Breast epithelium (tissue), 3 donors: ENCODE data around the gene CAMSAP1.

Source experiments
- POLR2AphosphoS5 ChIP-seq, 3 donors: sonication (generic); formaldehyde crosslinking; IDR thresholded peaks; one replicate each; pipeline ENCODE4 v1.6.1; 2017; ENCODE audit warnings: antibody characterized with exemption in 3 of 3
- TF ChIP-seq, protein P1 (sequence below), 3 donors: fragments of 450-650 bp; IDR thresholded peaks; one replicate each; pipeline ENCODE4 v1.5.1; 2016 to 2017; ENCODE audit warnings: antibody characterized with exemption in 3 of 3, mild to moderate bottlenecking in 3 of 3, moderate library complexity in 3 of 3

DNA sequence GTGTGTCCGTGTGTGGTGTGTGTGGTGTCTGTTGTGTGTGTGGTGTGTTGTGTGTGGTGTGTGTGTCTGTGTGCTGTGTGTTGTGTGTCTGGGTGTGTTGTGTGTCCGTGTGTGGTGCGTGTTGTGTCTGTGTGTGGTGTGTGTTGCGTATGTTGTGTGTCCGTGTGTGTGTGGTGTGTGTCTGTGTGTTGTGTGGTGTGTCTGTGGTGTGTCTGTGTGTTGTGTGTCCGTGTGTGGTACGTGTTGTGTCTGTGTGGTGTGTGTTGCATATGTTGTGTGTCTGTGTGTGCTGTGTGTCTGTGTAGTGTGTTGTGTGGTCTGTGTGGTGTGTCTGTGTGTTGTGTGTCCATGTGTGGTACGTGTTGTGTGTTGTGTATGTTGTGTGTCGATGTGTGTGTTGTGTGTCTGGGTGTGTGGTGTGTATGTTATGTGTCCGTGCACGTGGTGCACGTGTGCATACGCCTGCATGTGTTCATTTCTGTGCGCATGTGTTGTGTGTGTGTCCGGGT lies 133.1 kb downstream of the CAMSAP1 start:
- TF ChIP-seq, protein P1, sequence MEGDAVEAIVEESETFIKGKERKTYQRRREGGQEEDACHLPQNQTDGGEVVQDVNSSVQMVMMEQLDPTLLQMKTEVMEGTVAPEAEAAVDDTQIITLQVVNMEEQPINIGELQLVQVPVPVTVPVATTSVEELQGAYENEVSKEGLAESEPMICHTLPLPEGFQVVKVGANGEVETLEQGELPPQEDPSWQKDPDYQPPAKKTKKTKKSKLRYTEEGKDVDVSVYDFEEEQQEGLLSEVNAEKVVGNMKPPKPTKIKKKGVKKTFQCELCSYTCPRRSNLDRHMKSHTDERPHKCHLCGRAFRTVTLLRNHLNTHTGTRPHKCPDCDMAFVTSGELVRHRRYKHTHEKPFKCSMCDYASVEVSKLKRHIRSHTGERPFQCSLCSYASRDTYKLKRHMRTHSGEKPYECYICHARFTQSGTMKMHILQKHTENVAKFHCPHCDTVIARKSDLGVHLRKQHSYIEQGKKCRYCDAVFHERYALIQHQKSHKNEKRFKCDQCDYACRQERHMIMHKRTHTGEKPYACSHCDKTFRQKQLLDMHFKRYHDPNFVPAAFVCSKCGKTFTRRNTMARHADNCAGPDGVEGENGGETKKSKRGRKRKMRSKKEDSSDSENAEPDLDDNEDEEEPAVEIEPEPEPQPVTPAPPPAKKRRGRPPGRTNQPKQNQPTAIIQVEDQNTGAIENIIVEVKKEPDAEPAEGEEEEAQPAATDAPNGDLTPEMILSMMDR (IDR thresholded peaks at IDR 0.05), result no peak
- no peak for TF ChIP-seq POLR2AphosphoS5 (IDR thresholded peaks at IDR 0.05)
